GM19455 (cell line): ENCODE measurements around the gene GLT8D2.
A peak's percentile ranks its signal among the peaks of the same experiment; 100 is the strongest.

ENCODE experiments used
- ATAC-seq: cut with Tn5 transposase; IDR thresholded peaks from one replicate; pipeline ENCODE4 v1.9.1; 2021; ENCODE audit not compliant: unreplicated experiment

The GLT8D2 gene

GRCh38 chr12:104003596-104003995 lies 46.4 kb downstream of the GLT8D2 start:
- ATAC-seq: no peak

- ATAC-seq: no peak
Observed at GRCh38 chr12:104002686-104003085, 47.3 kb downstream of the GLT8D2 start.

- ATAC-seq: no peak
Observed at GRCh38 chr12:104000807-104001434, 49.1 kb downstream of the GLT8D2 start.

GRCh38 chr12:103998976-103999375 lies 51.0 kb downstream of the GLT8D2 start:
- ATAC-seq: no peak

GRCh38 chr12:103997286-103997900 lies 52.6 kb downstream of the GLT8D2 start:
- no peak for ATAC-seq

- no peak for ATAC-seq
Observed at GRCh38 chr12:103996595-103996994, 53.4 kb downstream of the GLT8D2 start.

GRCh38 chr12:103994235-103994634 lies 55.8 kb downstream of the GLT8D2 start:
- no peak for ATAC-seq

- no peak for ATAC-seq
Observed at GRCh38 chr12:103986829-103987228, 63.2 kb downstream of the GLT8D2 start.

GRCh38 chr12:103978384-103978982 lies 71.5 kb downstream of the GLT8D2 start:
- ATAC-seq: no peak

GRCh38 chr12:103975368-103975767 lies 74.6 kb downstream of the GLT8D2 start:
- ATAC-seq: no peak

- ATAC-seq: no peak
Observed at GRCh38 chr12:103973909-103974308, 76.1 kb downstream of the GLT8D2 start.

- no peak for ATAC-seq
Observed at GRCh38 chr12:103969391-103969790, 80.6 kb downstream of the GLT8D2 start.

GRCh38 chr12:103966736-103967135 lies 83.3 kb downstream of the GLT8D2 start:
- no peak for ATAC-seq

GRCh38 chr12:103965590-103966504 lies 84.1 kb downstream of the GLT8D2 start, which contains the start of gene TDG:
TSS of gene TDG (plus strand) at chr12:103965872. CDS start at chr12:103966038, 166 bp downstream.
- peak; percentile 89 for ATAC-seq

GRCh38 chr12:103965255-103965589 lies 84.8 kb downstream of the GLT8D2 start:
- ATAC-seq: no peak

GRCh38 chr12:103964805-103965204 lies 85.2 kb downstream of the GLT8D2 start:
- ATAC-seq: no peak

- no peak for ATAC-seq
Observed at GRCh38 chr12:103962493-103962892, 87.5 kb downstream of the GLT8D2 start.

GRCh38 chr12:103960616-103961227 lies 89.3 kb downstream of the GLT8D2 start:
- ATAC-seq: no peak

- no peak for ATAC-seq
Observed at GRCh38 chr12:103958621-103959020, 91.4 kb downstream of the GLT8D2 start.

- no peak for ATAC-seq
Observed at GRCh38 chr12:103957865-103958388, 92.1 kb downstream of the GLT8D2 start.
